GM23338 (cell line): Measurements from ENCODE around the gene CHMP6. TPM values are rescaled to one million over a fixed set of nuclear protein-coding genes. Genes with fewer than 3 reads are reported as not detected.

Experiments used
- ATAC-seq: fragments of 200-7000 bp; cut with Tn5 transposase; 3 replicates; pipeline ENCODE4 v1.9.1; 2020
- DNase-seq: peaks from one replicate; pipeline ENCODE4 v3.0.0-alpha.2; 2015; ENCODE audit warnings: low spot score
- H2AFZ ChIP-seq: fragments of 200-600 bp; sonication (generic); 2 replicates; pipeline ENCODE4 v1.8.0; 2016; ENCODE audit warnings: antibody characterized with exemption, mild to moderate bottlenecking, moderate library complexity
- H3F3A ChIP-seq: fragments of 200-600 bp; sonication (generic); replicated peaks from 2 replicates; pipeline ENCODE4 v1.8.0; 2017; ENCODE audit warnings: antibody characterized with exemption, mixed run types, low read depth
- H3K27ac ChIP-seq: fragments of 200-600 bp; sonication (generic); 2 replicates; pipeline ENCODE4 v1.6.1; 2016; ENCODE audit warnings: low read depth
- H3K27me3 ChIP-seq: fragments of 200-600 bp; sonication (generic); 2 replicates; pipeline ENCODE4 v1.8.0; 2016; ENCODE audit warnings: mild to moderate bottlenecking, mixed run types, moderate library complexity; ENCODE audit not compliant: insufficient read depth
- H3K36me3 ChIP-seq: fragments of 200-600 bp; sonication (generic); 2 replicates; pipeline ENCODE4 v1.8.0; 2016; ENCODE audit warnings: mild to moderate bottlenecking; ENCODE audit not compliant: insufficient read depth
- H3K4me1 ChIP-seq: fragments of 200-600 bp; sonication (generic); 2 replicates; pipeline ENCODE4 v1.8.0; 2016; ENCODE audit warnings: mild to moderate bottlenecking, moderate library complexity; ENCODE audit not compliant: insufficient read depth
- H3K4me2 ChIP-seq: fragments of 200-600 bp; sonication (generic); 2 replicates; pipeline ENCODE4 v1.7.1; 2017; ENCODE audit warnings: mixed run types
- H3K4me3 ChIP-seq: fragments of 200-600 bp; sonication (generic); 2 replicates; pipeline ENCODE4 v1.6.1; 2016; ENCODE audit warnings: mixed run types
- H3K79me2 ChIP-seq: fragments of 200-600 bp; sonication (generic); replicated peaks from 2 replicates; pipeline ENCODE4 v1.8.0; 2017; ENCODE audit warnings: mild to moderate bottlenecking; ENCODE audit not compliant: insufficient read depth
- H3K9me2 ChIP-seq: fragments of 200-600 bp; sonication (generic); 2 replicates; pipeline ENCODE4 v1.8.0; 2017; ENCODE audit not compliant: insufficient read depth
- H4K20me1 ChIP-seq: fragments of 200-600 bp; sonication (generic); replicated peaks from 2 replicates; pipeline ENCODE4 v1.8.0; 2017; ENCODE audit warnings: mild to moderate bottlenecking; ENCODE audit not compliant: insufficient read depth
- H3K27ac Mint-ChIP-seq: 2 replicates; pipeline ENCODE4 v1.8.0; 2020; ENCODE audit warnings: inconsistent platforms, mild to moderate bottlenecking, moderate library complexity, mixed read lengths
- H3K27me3 Mint-ChIP-seq: 3 replicates; pipeline ENCODE4 v1.8.0; 2022; ENCODE audit warnings: low read depth, mild to moderate bottlenecking, moderate library complexity, mixed read lengths, inconsistent platforms; ENCODE audit not compliant: insufficient read depth, poor library complexity
- H3K36me3 Mint-ChIP-seq: 3 replicates; pipeline ENCODE4 v1.8.0; 2021; ENCODE audit warnings: low read depth, mild to moderate bottlenecking, inconsistent platforms, moderate library complexity, mixed read lengths
- H3K4me1 Mint-ChIP-seq: 3 replicates; pipeline ENCODE4 v1.8.0; 2020; ENCODE audit warnings: mild to moderate bottlenecking, inconsistent platforms, mixed read lengths
- H3K4me3 Mint-ChIP-seq: 3 replicates; pipeline ENCODE4 v1.8.0; 2021; ENCODE audit warnings: moderate library complexity, mild to moderate bottlenecking, inconsistent platforms, mixed read lengths
- H3K9me3 Mint-ChIP-seq: 3 replicates; pipeline ENCODE4 v1.8.0; 2020; ENCODE audit warnings: moderate library complexity, mild to moderate bottlenecking, inconsistent platforms, mixed read lengths
- CREB1 ChIP-seq: fragments of 250-450 bp; sonication (Bioruptor Pico); IDR thresholded peaks from 2 replicates; pipeline ENCODE4 v1.5.0; 2020; ENCODE audit warnings: low read depth, mild to moderate bottlenecking, moderate library complexity
- EZH2 ChIP-seq: fragments of 200-600 bp; sonication (generic); IDR thresholded peaks from one replicate; pipeline ENCODE4 v1.8.0; 2017; ENCODE audit warnings: antibody characterized with exemption, mild to moderate bottlenecking, low read depth; ENCODE audit not compliant: unreplicated experiment
- EZH2phosphoT487 ChIP-seq: fragments of 200-600 bp; sonication (generic); IDR thresholded peaks from one replicate; pipeline ENCODE4 v1.8.1; 2018; ENCODE audit warnings: antibody characterized with exemption; ENCODE audit not compliant: unreplicated experiment
- JUNB ChIP-seq: IDR thresholded peaks from one replicate; pipeline ENCODE4 v1.6.1; 2016; ENCODE audit warnings: antibody characterized with exemption; ENCODE audit not compliant: unreplicated experiment
- NANOG ChIP-seq: IDR thresholded peaks from 2 replicates; pipeline ENCODE4 v1.6.1; 2016; ENCODE audit warnings: antibody characterized with exemption, borderline replicate concordance
- REST ChIP-seq: IDR thresholded peaks from one replicate; pipeline ENCODE4 v1.6.1; 2018; ENCODE audit warnings: antibody characterized with exemption; ENCODE audit not compliant: unreplicated experiment
- STAT1 ChIP-seq: IDR thresholded peaks from one replicate; pipeline ENCODE4 v1.6.1; 2016; ENCODE audit warnings: antibody characterized with exemption; ENCODE audit not compliant: unreplicated experiment
- ZNF114 ChIP-seq: fragments of 250-450 bp; sonication (Bioruptor Pico); IDR thresholded peaks from 2 replicates; pipeline ENCODE4 v1.5.0; 2020; ENCODE audit warnings: mild to moderate bottlenecking, moderate library complexity
- ZNF331 ChIP-seq: fragments of 250-450 bp; sonication (Bioruptor Pico); IDR thresholded peaks from 2 replicates; pipeline ENCODE4 v1.5.0; 2020; ENCODE audit warnings: low read depth, mild to moderate bottlenecking, moderate library complexity
- polyA plus RNA-seq: library from polyadenylated mRNA; unstranded; fragments of >200 nt; fragmentation: Nextera tagmentation; extraction: Ambion mirVana; gene quantifications from 2 replicates; pipeline ENCODE4 v1.2.1, GENCODE V29; 2016
- total RNA-seq: library from RNA; depleted of rRNA; stranded (reverse); fragments of >200 nt; shearing (Covaris generic); gene quantifications from 2 replicates; pipeline ENCODE4 v1.2.3, GENCODE V29; 2014
- TF ChIP-seq, protein P1 (sequence below), 2 experiments: fragments of 200-600 bp in 1 of 2; sonication (generic) in 1 of 2; conservative IDR thresholded peaks; 2 replicates each; pipeline versions ENCODE4 v1.5.1 to v1.6.1; 2016 to 2017; ENCODE audit warnings: antibody characterized with exemption in 2 of 2, low read depth in 2 of 2, mild to moderate bottlenecking in 2 of 2, moderate library complexity in 1 of 2
- TF ChIP-seq, protein P2 (sequence below): IDR thresholded peaks from 2 replicates; pipeline ENCODE4 v1.6.1; 2016; ENCODE audit warnings: antibody characterized with exemption

Gene CHMP6
- total and polyA plus RNA-seq, 2 experiments from 2014 or later: 12.3 to 14.0 TPM

GRCh38 chr17:81008140-81008539 lies 16.5 kb downstream of the CHMP6 start (continued):
- TF ChIP-seq, protein P1, sequence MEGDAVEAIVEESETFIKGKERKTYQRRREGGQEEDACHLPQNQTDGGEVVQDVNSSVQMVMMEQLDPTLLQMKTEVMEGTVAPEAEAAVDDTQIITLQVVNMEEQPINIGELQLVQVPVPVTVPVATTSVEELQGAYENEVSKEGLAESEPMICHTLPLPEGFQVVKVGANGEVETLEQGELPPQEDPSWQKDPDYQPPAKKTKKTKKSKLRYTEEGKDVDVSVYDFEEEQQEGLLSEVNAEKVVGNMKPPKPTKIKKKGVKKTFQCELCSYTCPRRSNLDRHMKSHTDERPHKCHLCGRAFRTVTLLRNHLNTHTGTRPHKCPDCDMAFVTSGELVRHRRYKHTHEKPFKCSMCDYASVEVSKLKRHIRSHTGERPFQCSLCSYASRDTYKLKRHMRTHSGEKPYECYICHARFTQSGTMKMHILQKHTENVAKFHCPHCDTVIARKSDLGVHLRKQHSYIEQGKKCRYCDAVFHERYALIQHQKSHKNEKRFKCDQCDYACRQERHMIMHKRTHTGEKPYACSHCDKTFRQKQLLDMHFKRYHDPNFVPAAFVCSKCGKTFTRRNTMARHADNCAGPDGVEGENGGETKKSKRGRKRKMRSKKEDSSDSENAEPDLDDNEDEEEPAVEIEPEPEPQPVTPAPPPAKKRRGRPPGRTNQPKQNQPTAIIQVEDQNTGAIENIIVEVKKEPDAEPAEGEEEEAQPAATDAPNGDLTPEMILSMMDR (conservative IDR thresholded peaks at IDR 0.05; ENCODE audit: low read depth in 2 of 2): no peak
- TF ChIP-seq, protein P2, sequence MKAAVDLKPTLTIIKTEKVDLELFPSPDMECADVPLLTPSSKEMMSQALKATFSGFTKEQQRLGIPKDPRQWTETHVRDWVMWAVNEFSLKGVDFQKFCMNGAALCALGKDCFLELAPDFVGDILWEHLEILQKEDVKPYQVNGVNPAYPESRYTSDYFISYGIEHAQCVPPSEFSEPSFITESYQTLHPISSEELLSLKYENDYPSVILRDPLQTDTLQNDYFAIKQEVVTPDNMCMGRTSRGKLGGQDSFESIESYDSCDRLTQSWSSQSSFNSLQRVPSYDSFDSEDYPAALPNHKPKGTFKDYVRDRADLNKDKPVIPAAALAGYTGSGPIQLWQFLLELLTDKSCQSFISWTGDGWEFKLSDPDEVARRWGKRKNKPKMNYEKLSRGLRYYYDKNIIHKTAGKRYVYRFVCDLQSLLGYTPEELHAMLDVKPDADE: no peak
- TF ChIP-seq STAT1 (no peak), NANOG (no peak), EZH2 (no peak), CREB1 (CRISPR knock-in tag) (no peak)

DNA sequence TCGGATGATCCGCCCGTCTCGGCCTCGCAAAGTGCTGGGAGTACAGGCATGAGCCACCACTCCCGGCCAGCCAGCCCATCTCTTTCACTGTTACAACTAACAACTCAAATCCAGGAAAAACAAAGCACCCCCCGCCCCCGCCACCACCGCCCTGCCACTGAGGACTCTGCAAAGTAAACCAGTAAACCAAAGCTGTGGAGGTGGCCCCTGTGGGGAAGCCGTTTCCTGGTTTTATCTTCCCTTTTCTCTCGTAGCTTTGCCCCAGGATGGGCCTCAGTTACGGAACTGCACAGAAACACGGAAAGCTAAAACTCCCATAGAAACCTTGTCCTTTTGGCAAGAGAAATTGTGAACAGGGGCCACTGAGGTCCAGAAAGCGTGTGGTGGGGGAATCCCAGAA lies 17.5 kb downstream of the CHMP6 start:
- Histone ChIP-seq H4K20me1 (no peaks in the 10 kb centered on the region), H2AFZ (no peak overlapping the region; the same call in 1 of the 2 replicates), H3K4me1 (no peaks in the 10 kb centered on the region), H3K4me2 (no peak overlapping the region), H3K4me3 (no peak overlapping the region), H3K36me3 (no peaks in the 10 kb centered on the region), H3F3A (0 out of 2 replicates have a peak, but pooled peaks cover 2% of the 10 kb centered on the region), H3K9me2 (no peaks in the 10 kb centered on the region), H3K27me3 (peaks cover 28% of the 10 kb centered on the region), H3K79me2 (no peaks in the 10 kb centered on the region), H3K27ac (no peak overlapping the region)
- H3K4me1 Mint-ChIP-seq: peaks cover 11% of the 10 kb centered on the region; the same call in 2 of the 3 replicates
- H3K36me3 Mint-ChIP-seq: peaks cover 11% of the 10 kb centered on the region
- no peak for DNase-seq
- no peak overlapping the region for H3K27ac Mint-ChIP-seq
- peaks cover 27% of the 10 kb centered on the region for H3K9me3 Mint-ChIP-seq
- H3K27me3 Mint-ChIP-seq: peaks cover 42% of the 10 kb centered on the region
- H3K4me3 Mint-ChIP-seq: no peak overlapping the region
- ATAC-seq: no peak
- TF ChIP-seq JUNB (no peak), CREB1 (CRISPR knock-in tag) (no peak), NANOG (no peak), ZNF331 (CRISPR knock-in tag) (no peak), STAT1 (no peak), EZH2 (no peak), ZNF114 (no peak), REST (no peak), EZH2phosphoT487 (no peak)
- TF ChIP-seq, protein P2: no peak
- TF ChIP-seq, protein P1 (conservative IDR thresholded peaks at IDR 0.05; ENCODE audit: low read depth in 2 of 2): no peak
